ENCODE measurements around the gene VARS2.

DNA sequence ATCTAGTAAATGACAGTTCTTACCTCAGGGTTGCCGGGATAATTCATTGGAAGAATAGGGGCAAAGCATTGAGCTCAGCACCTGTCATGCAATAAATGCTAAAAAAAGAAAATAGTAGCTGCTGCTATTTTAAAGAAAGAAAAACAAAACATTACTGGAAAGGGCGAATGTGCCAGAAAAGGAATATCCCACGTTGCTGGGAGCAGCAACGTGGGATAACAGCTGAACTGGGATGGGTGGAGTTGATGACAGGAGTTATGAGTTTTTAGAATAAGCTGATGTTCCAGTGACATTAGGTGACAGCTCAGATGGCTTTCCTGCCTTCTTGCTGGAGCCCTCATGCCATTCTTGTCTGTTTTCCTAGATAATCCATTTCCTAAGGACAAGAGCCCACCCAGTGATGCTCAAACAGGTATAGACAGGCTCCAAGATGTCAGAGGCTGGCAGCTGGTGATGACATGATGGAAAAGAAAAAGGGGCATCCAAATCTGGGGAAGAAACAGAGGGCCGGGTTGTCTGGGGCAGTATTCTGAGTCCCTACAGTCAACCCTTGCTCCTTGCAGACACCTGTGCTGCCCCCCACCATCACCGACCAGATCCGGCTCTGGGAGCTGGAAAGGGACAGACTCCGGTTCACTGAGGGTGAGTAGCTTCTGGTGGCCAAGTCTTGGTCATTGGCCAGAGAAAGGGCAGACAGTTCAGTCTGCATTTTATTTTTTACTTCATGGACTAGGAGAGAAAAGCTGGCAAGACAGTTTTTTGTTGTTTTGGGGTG, 1.1 kb upstream of the VARS2 start:
- TF ChIP-seq, protein P1, sequence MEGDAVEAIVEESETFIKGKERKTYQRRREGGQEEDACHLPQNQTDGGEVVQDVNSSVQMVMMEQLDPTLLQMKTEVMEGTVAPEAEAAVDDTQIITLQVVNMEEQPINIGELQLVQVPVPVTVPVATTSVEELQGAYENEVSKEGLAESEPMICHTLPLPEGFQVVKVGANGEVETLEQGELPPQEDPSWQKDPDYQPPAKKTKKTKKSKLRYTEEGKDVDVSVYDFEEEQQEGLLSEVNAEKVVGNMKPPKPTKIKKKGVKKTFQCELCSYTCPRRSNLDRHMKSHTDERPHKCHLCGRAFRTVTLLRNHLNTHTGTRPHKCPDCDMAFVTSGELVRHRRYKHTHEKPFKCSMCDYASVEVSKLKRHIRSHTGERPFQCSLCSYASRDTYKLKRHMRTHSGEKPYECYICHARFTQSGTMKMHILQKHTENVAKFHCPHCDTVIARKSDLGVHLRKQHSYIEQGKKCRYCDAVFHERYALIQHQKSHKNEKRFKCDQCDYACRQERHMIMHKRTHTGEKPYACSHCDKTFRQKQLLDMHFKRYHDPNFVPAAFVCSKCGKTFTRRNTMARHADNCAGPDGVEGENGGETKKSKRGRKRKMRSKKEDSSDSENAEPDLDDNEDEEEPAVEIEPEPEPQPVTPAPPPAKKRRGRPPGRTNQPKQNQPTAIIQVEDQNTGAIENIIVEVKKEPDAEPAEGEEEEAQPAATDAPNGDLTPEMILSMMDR (IDR thresholded peaks at IDR 0.05 in 4 of 5, conservative IDR thresholded peaks at IDR 0.05 in 1 of 5) = no peak
- no peak for TF ChIP-seq POLR2A (IDR thresholded peaks at IDR 0.05)

All from gastrocnemius medialis (tissue), 4 donors.